GM21786 (cell line): Measurements from ENCODE around the gene GRN.
"Not testable (repeated sequence)": the region's sequence is repeated elsewhere in the genome, so short reads cannot be mapped to it uniquely, and the experiment has no call there.

ENCODE experiments used
- ATAC-seq: cut with Tn5 transposase; IDR thresholded peaks from one replicate; pipeline ENCODE4 v1.9.1; 2021; ENCODE audit not compliant: unreplicated experiment

GRN gene

GRCh38 chr17:44381810-44382305 is 36.8 kb downstream of the GRN start:
- ATAC-seq: no peak

- no peak for ATAC-seq
These were observed 37.8 kb downstream of the GRN start for GRCh38 chr17:44382917-44383316.

- ATAC-seq: no peak
These were observed 38.3 kb downstream of the GRN start for GRCh38 chr17:44383363-44383762.

GRCh38 chr17:44383861-44384260 is 38.8 kb downstream of the GRN start:
- ATAC-seq: no peak

- no peak for ATAC-seq
These were observed 39.2 kb downstream of the GRN start for GRCh38 chr17:44384281-44384822.

GRCh38 chr17:44384823-44385286 is 39.8 kb downstream of the GRN start:
- ATAC-seq: peak; percentile 26

- ATAC-seq: peak; percentile 43
These were observed 40.4 kb downstream of the GRN start for GRCh38 chr17:44385287-44386181.

GRCh38 chr17:44386182-44386525 is 41.1 kb downstream of the GRN start:
- ATAC-seq: no peak

GRCh38 chr17:44387804-44388203 is 42.7 kb downstream of the GRN start:
- ATAC-seq: no peak

- no peak for ATAC-seq
These were observed 44.2 kb downstream of the GRN start, which contains the start of gene ITGA2B for GRCh38 chr17:44389281-44389680. ITGA2B (minus strand) TSS chr17:44389649; CDS start chr17:44389473, 176 bp downstream.

- no peak for ATAC-seq
These were observed 44.7 kb downstream of the GRN start for GRCh38 chr17:44389723-44390202.

GRCh38 chr17:44390250-44390870 is 45.3 kb downstream of the GRN start:
- ATAC-seq: no peak

- ATAC-seq: not testable (repeated sequence)
These were observed 49.0 kb downstream of the GRN start for GRCh38 chr17:44394112-44394511.

- no peak for ATAC-seq
These were observed 49.7 kb downstream of the GRN start for GRCh38 chr17:44394833-44395232.

- no peak for ATAC-seq
These were observed 51.8 kb downstream of the GRN start for GRCh38 chr17:44396946-44397345.

GRCh38 chr17:44397479-44398440 is 52.7 kb downstream of the GRN start:
- ATAC-seq: no peak

GRCh38 chr17:44398692-44399691 is 53.9 kb downstream of the GRN start:
- ATAC-seq: no peak

- no peak for ATAC-seq
These were observed 55.2 kb downstream of the GRN start for GRCh38 chr17:44400226-44400847.
